Measurements from ENCODE around the gene TRIM41.

DNA sequence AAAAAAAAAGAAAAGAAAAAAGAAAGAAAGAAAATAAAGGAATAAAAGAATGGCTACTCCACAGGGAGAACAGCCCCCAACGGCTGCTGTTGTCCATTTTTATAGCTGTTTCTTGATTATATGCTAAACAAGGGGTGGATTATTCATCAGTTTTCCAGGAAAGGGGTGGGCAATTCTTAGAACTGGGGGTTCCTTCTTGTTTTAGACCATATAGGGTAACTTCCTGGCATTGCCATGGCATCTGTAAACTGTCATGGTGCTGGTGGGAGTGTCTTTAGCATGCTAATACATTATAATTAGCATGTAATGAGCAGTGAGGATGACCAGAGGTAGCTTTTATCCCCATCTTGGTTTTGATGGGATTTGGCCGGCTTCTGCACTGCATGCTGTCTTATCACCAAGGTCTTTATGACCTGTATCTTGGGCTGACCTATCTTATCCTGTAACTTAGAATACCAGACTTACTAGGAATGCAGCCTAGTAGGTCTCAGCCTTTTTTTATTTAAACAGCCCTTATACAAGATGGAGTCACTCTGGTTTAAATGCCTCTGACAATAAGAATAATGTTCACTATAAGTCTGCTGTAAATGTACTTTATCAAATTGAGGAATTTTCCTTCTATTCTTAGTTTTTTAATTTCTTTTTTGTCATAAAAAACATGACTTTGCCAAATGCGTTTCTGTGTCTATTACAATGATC is 46.7 kb upstream of the TRIM41 start:
- TF ChIP-seq NFIC (IDR thresholded peaks at IDR 0.05; ENCODE audit: borderline replicate concordance) (no peak), SMC3 (IDR thresholded peaks at IDR 0.05; ENCODE audit: low read depth, low read length) (no peak), RAD21 (IDR thresholded peaks at IDR 0.05; ENCODE audit: low read length) (no peak), FOXJ3 (CRISPR knock-in tag; IDR thresholded peaks at IDR 0.05) (no peak)
- TF ChIP-seq, protein P1, sequence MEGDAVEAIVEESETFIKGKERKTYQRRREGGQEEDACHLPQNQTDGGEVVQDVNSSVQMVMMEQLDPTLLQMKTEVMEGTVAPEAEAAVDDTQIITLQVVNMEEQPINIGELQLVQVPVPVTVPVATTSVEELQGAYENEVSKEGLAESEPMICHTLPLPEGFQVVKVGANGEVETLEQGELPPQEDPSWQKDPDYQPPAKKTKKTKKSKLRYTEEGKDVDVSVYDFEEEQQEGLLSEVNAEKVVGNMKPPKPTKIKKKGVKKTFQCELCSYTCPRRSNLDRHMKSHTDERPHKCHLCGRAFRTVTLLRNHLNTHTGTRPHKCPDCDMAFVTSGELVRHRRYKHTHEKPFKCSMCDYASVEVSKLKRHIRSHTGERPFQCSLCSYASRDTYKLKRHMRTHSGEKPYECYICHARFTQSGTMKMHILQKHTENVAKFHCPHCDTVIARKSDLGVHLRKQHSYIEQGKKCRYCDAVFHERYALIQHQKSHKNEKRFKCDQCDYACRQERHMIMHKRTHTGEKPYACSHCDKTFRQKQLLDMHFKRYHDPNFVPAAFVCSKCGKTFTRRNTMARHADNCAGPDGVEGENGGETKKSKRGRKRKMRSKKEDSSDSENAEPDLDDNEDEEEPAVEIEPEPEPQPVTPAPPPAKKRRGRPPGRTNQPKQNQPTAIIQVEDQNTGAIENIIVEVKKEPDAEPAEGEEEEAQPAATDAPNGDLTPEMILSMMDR (IDR thresholded peaks at IDR 0.05) = no peak
